K562 (cell line): ENCODE data around the gene CLDN20. TPM values are rescaled to one million over a fixed set of nuclear protein-coding genes. Genes with fewer than 3 reads are reported as not detected.

Experiments
- ATAC-seq: fragments of 200-7000 bp; cut with Tn5 transposase; 3 replicates; pipeline ENCODE4 v1.9.1; 2020; ENCODE audit warnings: moderate library complexity
- BruUV-seq: library from RNA; stranded (reverse); fragments of 400-500 nt; replicated peaks from 2 replicates; lab custom pipeline; 2021; lab: Mats Ljungman, UMichigan
- CTCF ChIA-PET: fragments of 300-600 bp; formaldehyde crosslinking; extraction: SDS; loops from one replicate; lab custom pipeline; 2021; ENCODE audit warnings: low intra/inter-chr PET ratio; lab: Yijun Ruan, JAX
- POLR2A ChIA-PET: fragments of 300-600, 350-650 bp; sonication (Branson Sonifier 250); formaldehyde crosslinking; extraction: SDS; loops from one replicate; lab custom pipeline; 2021; ENCODE audit warnings: antibody characterized with exemption, inconsistent platforms; lab: Yijun Ruan, JAX
- DNase-seq, 4 experiments: peaks; one replicate each; pipeline versions ENCODE4 v3.0.0 to v3.0.0-alpha.2; 2011 to 2018; ENCODE audit warnings: low spot score in 3 of 4, mixed read lengths in 3 of 4; ENCODE audit errors: extremely low read depth in 1 of 4
- FAIRE-seq: peaks from 2 replicates; lab custom pipeline; 2011; peaks lifted over from hg19 to GRCh38; lab: Jason Lieb, UNC
- H2AFZ ChIP-seq: 2 replicates; pipeline ENCODE4 v1.6.0; 2011; ENCODE audit warnings: low read depth, low read length, control low read depth, inconsistent platforms
- H3K27ac ChIP-seq: fragments of 200-600 bp; 3 replicates; pipeline ENCODE4 v1.8.0; 2011; ENCODE audit warnings: low read depth, mild to moderate bottlenecking, control low read depth, inconsistent platforms, low read length, moderate library complexity, mixed read lengths; ENCODE audit errors: extremely low read depth
- H3K27me3 ChIP-seq, 2 experiments: fragments of 300-600 bp in 1 of 2; 2 replicates in 1 of 2; 3 replicates in 1 of 2; pipeline versions ENCODE4 v1.6.0 to v1.8.0; 2011; ENCODE audit warnings: inconsistent platforms in 2 of 2, low read length in 2 of 2, mild to moderate bottlenecking in 1 of 2, mixed read lengths in 1 of 2, moderate library complexity in 1 of 2; ENCODE audit not compliant: control insufficient read depth in 2 of 2, insufficient read depth in 2 of 2
- H3K36me3 ChIP-seq: fragments of 300-600 bp; 3 replicates; pipeline ENCODE4 v1.8.0; 2011; ENCODE audit warnings: mild to moderate bottlenecking, low read length, inconsistent platforms; ENCODE audit not compliant: control insufficient read depth, insufficient read depth
- H3K4me1 ChIP-seq, 2 experiments: fragments of 200-600 bp in 1 of 2; replicated peaks in 1 of 2; 2 replicates in 1 of 2; 3 replicates in 1 of 2; pipeline versions ENCODE4 v1.5.1 to v1.8.0; 2011; ENCODE audit warnings: inconsistent platforms in 2 of 2, low read length in 2 of 2, mild to moderate bottlenecking in 1 of 2, mixed read lengths in 1 of 2, moderate library complexity in 1 of 2; ENCODE audit not compliant: control insufficient read depth in 2 of 2, insufficient read depth in 2 of 2
- H3K4me2 ChIP-seq: 2 replicates; pipeline ENCODE4 v1.6.1; 2011; ENCODE audit warnings: low read length, control low read depth, inconsistent platforms, mixed read lengths; ENCODE audit not compliant: insufficient read depth
- H3K4me3 ChIP-seq: fragments of 200-600 bp; sonication (generic), shearing (Covaris generic); 2 replicates; pipeline ENCODE4 v1.5.1; 2016; ENCODE audit warnings: control low read depth, inconsistent platforms
- H3K79me2 ChIP-seq: fragments of 200-600 bp; 3 replicates; pipeline ENCODE4 v1.8.0; 2011; ENCODE audit warnings: low read length, inconsistent platforms; ENCODE audit not compliant: control insufficient read depth, insufficient read depth
- H3K9ac ChIP-seq, 2 experiments: 2 replicates each; pipeline versions ENCODE4 v1.6.0 to v1.6.1; 2011; ENCODE audit warnings: low read depth in 2 of 2, low read length in 2 of 2, control low read depth in 1 of 2, inconsistent platforms in 1 of 2, mild to moderate bottlenecking in 1 of 2, mixed read lengths in 1 of 2; ENCODE audit not compliant: insufficient read depth in 1 of 2
- H3K9me1 ChIP-seq: one replicate; pipeline ENCODE4 v1.6.0; 2011; ENCODE audit warnings: inconsistent platforms, mild to moderate bottlenecking, low read length, moderate library complexity; ENCODE audit not compliant: control insufficient read depth, insufficient read depth
- H3K9me3 ChIP-seq: replicated peaks from 2 replicates; pipeline ENCODE4 v1.5.1; 2011; ENCODE audit warnings: low read depth, low read length, inconsistent platforms; ENCODE audit not compliant: control insufficient read depth, insufficient read depth
- H4K20me1 ChIP-seq: replicated peaks from 2 replicates; pipeline ENCODE4 v1.6.1; 2011; ENCODE audit warnings: low read length, inconsistent platforms, mixed read lengths; ENCODE audit not compliant: control insufficient read depth, insufficient read depth
- AFF4 ChIP-seq: sonication (generic); formaldehyde crosslinking; IDR thresholded peaks from 2 replicates; pipeline ENCODE4 v1.8.0; 2023; ENCODE audit warnings: mild to moderate bottlenecking, missing genetic modification reagents
- DDX20 ChIP-seq: fragments of 450-650 bp; IDR thresholded peaks from 2 replicates; pipeline ENCODE4 v1.6.1; 2016; ENCODE audit warnings: missing genetic modification characterization, low read depth, mild to moderate bottlenecking, missing compliant biosample characterization, moderate library complexity
- LEF1 ChIP-seq: fragments of 450-650 bp; IDR thresholded peaks from 2 replicates; pipeline ENCODE4 v1.6.1; 2016; ENCODE audit warnings: mild to moderate bottlenecking
- SMAD1 ChIP-seq: fragments of 150-350 bp; IDR thresholded peaks from 2 replicates; pipeline ENCODE4 v1.6.1; 2014; ENCODE audit warnings: low read length, low read depth; ENCODE audit not compliant: partially characterized antibody
- ZBTB40 ChIP-seq, 2 experiments: fragments of 450-650 bp in 1 of 2; sonication (generic) in 1 of 2; formaldehyde crosslinking in 1 of 2; IDR thresholded peaks; 2 replicates each; pipeline versions ENCODE4 v1.7.1 to v1.9.0; 2016 to 2022; ENCODE audit warnings: inconsistent platforms in 1 of 2, mild to moderate bottlenecking in 1 of 2, missing genetic modification reagents in 1 of 2
- ZNF217 ChIP-seq: sonication (generic); formaldehyde crosslinking; IDR thresholded peaks from 2 replicates; pipeline ENCODE4 v1.8.0; 2022; ENCODE audit warnings: mild to moderate bottlenecking, missing genetic modification reagents
- ZNF780A ChIP-seq: fragments of 250-450 bp; sonication (Bioruptor Pico); IDR thresholded peaks from 2 replicates; pipeline ENCODE4 v1.5.0; 2021; ENCODE audit warnings: mild to moderate bottlenecking
- WGBS: fragments of 100-300 bp; shearing (Covaris generic); methylation state at CpG from one replicate; pipeline ENCODE4 v1.1.6; 2016; ENCODE audit warnings: low coverage, mixed read lengths; ENCODE audit not compliant: insufficient coverage; ENCODE audit errors: missing lambda C conversion rate; 5-methylcytosine and 5-hydroxymethylcytosine counted together
- in situ Hi-C: fragments of 300-500 bp; cut with MboI; formaldehyde crosslinking; loops from 4 replicates; pipeline ENCODE4 v1.15.0; 2018; ENCODE audit warnings: inconsistent platforms, mixed read lengths
- intact Hi-C: fragments of 100-400 bp; cut with micrococcal nuclease; formaldehyde crosslinking; loops from 2 replicates; pipeline ENCODE4 v1.14.2; 2022
- polyA plus RNA-seq, 8 experiments: library from polyadenylated mRNA; depleted of rRNA in 4 of 8; stranded (reverse) in 5 of 8; unstranded in 3 of 8; fragments of >200 nt; fragmentation: Nextera tagmentation in 2 of 8; fragmentation: Illumina TruSeq in 1 of 8; extraction: Ambion mirVana in 2 of 8; extraction: Trizol in 1 of 8; gene quantifications; 2 replicates each; pipeline versions ENCODE4 v1.2.1 to v1.2.3, GENCODE V29; 2011 to 2014; ENCODE audit warnings: inconsistent platforms in 1 of 8, missing spikeins in 1 of 8
- total RNA-seq, 7 experiments: library from RNA; depleted of rRNA in 6 of 7; stranded (reverse); fragments of >200 nt in 6 of 7; fragmentation: Illumina TruSeq in 2 of 7; extraction: Trizol in 2 of 7; gene quantifications; 2 replicates each; pipeline versions ENCODE4 v1.2.1 to v1.2.3, GENCODE V29; 2011 to 2021; ENCODE audit warnings: low replicate concordance in 1 of 7

The CLDN20 gene
- total and polyA plus RNA-seq, 9 of the 15 experiments (the other 6 are each of a cell fraction or from before 2014, with no cell fraction given): not detected

GRCh38 chr6:155227046-155227445 lies 36.8 kb upstream of the CLDN20 start (continued):
- TF ChIP-seq AFF4 (CRISPR knock-in tag): no peak
- no peak for TF ChIP-seq DDX20 (tag)

- Histone ChIP-seq H3K4me1 (no peaks in the 10 kb centered on the region), H3K9me3 (no peaks in the 10 kb centered on the region), H2AFZ (no peak overlapping the region), H3K9me1 (no peaks in the 10 kb centered on the region), H3K27me3 (peaks cover 55 to 67% of the 10 kb centered on the region in 2 experiments), H3K9ac (no peak overlapping the region), H3K36me3 (no peaks in the 10 kb centered on the region), H3K79me2 (no peaks in the 10 kb centered on the region), H3K27ac (no peak overlapping the region), H3K4me3 (no peak overlapping the region), H4K20me1 (no peaks in the 10 kb centered on the region), H3K4me2 (no peak overlapping the region)
- no TSS peak for BruUV-seq
- ATAC-seq (no peak), FAIRE-seq (no peak), DNase-seq (no peak)
- POLR2A ChIA-PET: interaction anchor here (0.6 kb wide), 1 partner anchor 78 kb away, joined by 3 read pairs; no protein-coding TSS in a partner anchor
- CTCF ChIA-PET: no interaction called here
- under 1% methylated on average over 13 of the region's 13 CpGs for WGBS
- in situ Hi-C loops (no loop called here), intact Hi-C loops (no loop called here)
- TF ChIP-seq LEF1: no peak
- TF ChIP-seq SMAD1: no peak
- TF ChIP-seq ZNF217 (CRISPR knock-in tag): no peak
- no peak for TF ChIP-seq ZBTB40 (IDR thresholded peaks at IDR 0.05)
- no peak for TF ChIP-seq ZBTB40 (CRISPR knock-in tag; IDR thresholded peaks at IDR 0.05)
- no peak for TF ChIP-seq ZNF780A (CRISPR knock-in tag)
Measured at GRCh38 chr6:155228546-155229166, 35.2 kb upstream of the CLDN20 start.
